ENCODE results near the gene BMI1. TPM values are rescaled to one million over a fixed set of nuclear protein-coding genes. Genes with fewer than 3 reads are reported as not detected.

BMI1 gene
- total RNA-seq, 1 experiment from 2014 or later = 3.4 TPM

DNA sequence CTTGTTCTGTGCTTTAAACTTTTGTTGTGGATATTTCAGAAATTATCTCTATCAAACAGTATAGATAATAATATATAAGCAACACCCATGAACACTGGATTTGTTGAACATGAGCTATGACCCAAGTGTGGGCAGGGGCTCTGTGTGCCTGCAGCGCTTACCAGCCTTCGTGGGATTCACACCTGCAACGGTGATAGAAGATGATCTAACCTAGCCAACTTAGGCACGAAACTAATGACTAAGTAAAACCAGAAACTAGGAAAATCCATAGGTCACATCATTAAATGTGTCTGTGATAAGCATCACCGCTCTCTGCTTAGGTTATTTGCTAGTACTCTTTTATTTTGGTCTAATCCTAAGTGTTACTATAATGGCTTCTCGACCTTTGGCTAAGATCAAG lies 42.4 kb downstream of the BMI1 start (continued):
- TF ChIP-seq TEAD1 (CRISPR knock-in tag; IDR thresholded peaks at IDR 0.05) = no peak
- TF ChIP-seq MXD4 (CRISPR knock-in tag; IDR thresholded peaks at IDR 0.05; ENCODE audit: borderline replicate concordance) = no peak
- no peak for TF ChIP-seq ESRRA (CRISPR knock-in tag; IDR thresholded peaks at IDR 0.05; ENCODE audit: borderline replicate concordance)

DNA sequence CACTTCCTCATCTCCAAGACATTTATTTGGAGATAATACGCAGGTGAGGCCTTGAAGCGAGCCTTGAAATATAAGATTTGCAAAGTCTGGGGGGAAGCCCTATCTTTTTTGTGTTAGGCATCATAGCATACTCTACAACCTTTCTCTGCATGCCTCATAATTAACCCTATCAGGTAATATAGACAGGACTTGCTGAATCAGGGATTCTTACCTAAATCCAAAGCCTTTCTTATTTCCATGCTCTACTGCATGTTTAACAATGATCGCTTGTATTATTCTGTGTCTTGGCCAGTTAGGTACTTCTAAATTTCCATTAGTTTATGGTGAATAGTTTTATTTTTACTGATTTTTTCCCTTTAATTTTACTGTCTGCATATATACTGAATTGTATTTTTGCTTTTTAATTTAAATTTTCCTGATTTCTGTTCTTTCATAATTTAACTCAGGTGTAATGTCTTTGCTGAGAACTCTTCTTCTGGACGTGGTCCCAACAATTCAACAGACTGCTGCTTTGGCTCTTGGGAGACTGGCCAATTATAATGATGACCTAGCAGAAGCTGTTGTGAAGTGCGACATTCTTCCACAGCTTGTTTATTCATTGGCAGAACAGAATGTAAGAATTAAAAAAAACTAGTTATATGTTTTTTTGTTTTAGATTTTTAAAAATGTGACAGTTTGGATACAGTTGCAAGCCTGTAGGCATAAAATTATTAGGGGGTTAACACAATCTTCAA lies 43.7 kb downstream of the BMI1 start:
- H3K4me1 Mint-ChIP-seq = 0 out of 2 replicates have a peak, but pooled peaks cover 3% of the 10 kb centered on the region
- H3K27me3 Mint-ChIP-seq (ENCODE audit: low read depth) = no peaks in the 10 kb centered on the region
- TF ChIP-seq KAT7 (CRISPR knock-in tag; IDR thresholded peaks at IDR 0.05; ENCODE audit: borderline replicate concordance) (no peak), ZNF671 (CRISPR knock-in tag; IDR thresholded peaks at IDR 0.05) (no peak), JAZF1 (CRISPR knock-in tag; IDR thresholded peaks at IDR 0.05) (no peak), FOXJ3 (CRISPR knock-in tag; IDR thresholded peaks at IDR 0.05; ENCODE audit: borderline replicate concordance) (no peak), ZNF423 (CRISPR knock-in tag; IDR thresholded peaks at IDR 0.05) (no peak), ZNF396 (CRISPR knock-in tag; IDR thresholded peaks at IDR 0.05; ENCODE audit: borderline replicate concordance) (no peak), NR2C2 (CRISPR knock-in tag; IDR thresholded peaks at IDR 0.05) (no peak), TEAD4 (CRISPR knock-in tag; IDR thresholded peaks at IDR 0.05) (no peak), EMX1 (CRISPR knock-in tag; IDR thresholded peaks at IDR 0.05) (no peak), ZNF263 (CRISPR knock-in tag; IDR thresholded peaks at IDR 0.05; ENCODE audit: low read depth) (no peak)
- TF ChIP-seq, protein P1, sequence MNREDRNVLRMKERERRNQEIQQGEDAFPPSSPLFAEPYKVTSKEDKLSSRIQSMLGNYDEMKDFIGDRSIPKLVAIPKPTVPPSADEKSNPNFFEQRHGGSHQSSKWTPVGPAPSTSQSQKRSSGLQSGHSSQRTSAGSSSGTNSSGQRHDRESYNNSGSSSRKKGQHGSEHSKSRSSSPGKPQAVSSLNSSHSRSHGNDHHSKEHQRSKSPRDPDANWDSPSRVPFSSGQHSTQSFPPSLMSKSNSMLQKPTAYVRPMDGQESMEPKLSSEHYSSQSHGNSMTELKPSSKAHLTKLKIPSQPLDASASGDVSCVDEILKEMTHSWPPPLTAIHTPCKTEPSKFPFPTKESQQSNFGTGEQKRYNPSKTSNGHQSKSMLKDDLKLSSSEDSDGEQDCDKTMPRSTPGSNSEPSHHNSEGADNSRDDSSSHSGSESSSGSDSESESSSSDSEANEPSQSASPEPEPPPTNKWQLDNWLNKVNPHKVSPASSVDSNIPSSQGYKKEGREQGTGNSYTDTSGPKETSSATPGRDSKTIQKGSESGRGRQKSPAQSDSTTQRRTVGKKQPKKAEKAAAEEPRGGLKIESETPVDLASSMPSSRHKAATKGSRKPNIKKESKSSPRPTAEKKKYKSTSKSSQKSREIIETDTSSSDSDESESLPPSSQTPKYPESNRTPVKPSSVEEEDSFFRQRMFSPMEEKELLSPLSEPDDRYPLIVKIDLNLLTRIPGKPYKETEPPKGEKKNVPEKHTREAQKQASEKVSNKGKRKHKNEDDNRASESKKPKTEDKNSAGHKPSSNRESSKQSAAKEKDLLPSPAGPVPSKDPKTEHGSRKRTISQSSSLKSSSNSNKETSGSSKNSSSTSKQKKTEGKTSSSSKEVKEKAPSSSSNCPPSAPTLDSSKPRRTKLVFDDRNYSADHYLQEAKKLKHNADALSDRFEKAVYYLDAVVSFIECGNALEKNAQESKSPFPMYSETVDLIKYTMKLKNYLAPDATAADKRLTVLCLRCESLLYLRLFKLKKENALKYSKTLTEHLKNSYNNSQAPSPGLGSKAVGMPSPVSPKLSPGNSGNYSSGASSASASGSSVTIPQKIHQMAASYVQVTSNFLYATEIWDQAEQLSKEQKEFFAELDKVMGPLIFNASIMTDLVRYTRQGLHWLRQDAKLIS (CRISPR knock-in tag; IDR thresholded peaks at IDR 0.05; ENCODE audit: borderline replicate concordance) = no peak
- TF ChIP-seq, protein P2, sequence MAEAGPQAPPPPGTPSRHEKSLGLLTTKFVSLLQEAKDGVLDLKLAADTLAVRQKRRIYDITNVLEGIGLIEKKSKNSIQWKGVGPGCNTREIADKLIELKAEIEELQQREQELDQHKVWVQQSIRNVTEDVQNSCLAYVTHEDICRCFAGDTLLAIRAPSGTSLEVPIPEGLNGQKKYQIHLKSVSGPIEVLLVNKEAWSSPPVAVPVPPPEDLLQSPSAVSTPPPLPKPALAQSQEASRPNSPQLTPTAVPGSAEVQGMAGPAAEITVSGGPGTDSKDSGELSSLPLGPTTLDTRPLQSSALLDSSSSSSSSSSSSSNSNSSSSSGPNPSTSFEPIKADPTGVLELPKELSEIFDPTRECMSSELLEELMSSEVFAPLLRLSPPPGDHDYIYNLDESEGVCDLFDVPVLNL (CRISPR knock-in tag; IDR thresholded peaks at IDR 0.05; ENCODE audit: borderline replicate concordance, low read depth) = no peak
- TF ChIP-seq, protein P3, sequence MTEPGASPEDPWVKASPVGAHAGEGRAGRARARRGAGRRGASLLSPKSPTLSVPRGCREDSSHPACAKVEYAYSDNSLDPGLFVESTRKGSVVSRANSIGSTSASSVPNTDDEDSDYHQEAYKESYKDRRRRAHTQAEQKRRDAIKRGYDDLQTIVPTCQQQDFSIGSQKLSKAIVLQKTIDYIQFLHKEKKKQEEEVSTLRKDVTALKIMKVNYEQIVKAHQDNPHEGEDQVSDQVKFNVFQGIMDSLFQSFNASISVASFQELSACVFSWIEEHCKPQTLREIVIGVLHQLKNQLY (CRISPR knock-in tag; IDR thresholded peaks at IDR 0.05) = no peak
- TF ChIP-seq, protein P4, sequence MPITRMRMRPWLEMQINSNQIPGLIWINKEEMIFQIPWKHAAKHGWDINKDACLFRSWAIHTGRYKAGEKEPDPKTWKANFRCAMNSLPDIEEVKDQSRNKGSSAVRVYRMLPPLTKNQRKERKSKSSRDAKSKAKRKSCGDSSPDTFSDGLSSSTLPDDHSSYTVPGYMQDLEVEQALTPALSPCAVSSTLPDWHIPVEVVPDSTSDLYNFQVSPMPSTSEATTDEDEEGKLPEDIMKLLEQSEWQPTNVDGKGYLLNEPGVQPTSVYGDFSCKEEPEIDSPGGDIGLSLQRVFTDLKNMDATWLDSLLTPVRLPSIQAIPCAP (CRISPR knock-in tag; IDR thresholded peaks at IDR 0.05) = no peak
- TF ChIP-seq, protein P5, sequence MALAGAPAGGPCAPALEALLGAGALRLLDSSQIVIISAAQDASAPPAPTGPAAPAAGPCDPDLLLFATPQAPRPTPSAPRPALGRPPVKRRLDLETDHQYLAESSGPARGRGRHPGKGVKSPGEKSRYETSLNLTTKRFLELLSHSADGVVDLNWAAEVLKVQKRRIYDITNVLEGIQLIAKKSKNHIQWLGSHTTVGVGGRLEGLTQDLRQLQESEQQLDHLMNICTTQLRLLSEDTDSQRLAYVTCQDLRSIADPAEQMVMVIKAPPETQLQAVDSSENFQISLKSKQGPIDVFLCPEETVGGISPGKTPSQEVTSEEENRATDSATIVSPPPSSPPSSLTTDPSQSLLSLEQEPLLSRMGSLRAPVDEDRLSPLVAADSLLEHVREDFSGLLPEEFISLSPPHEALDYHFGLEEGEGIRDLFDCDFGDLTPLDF (CRISPR knock-in tag; IDR thresholded peaks at IDR 0.05) = no peak
- TF ChIP-seq, protein P6, sequence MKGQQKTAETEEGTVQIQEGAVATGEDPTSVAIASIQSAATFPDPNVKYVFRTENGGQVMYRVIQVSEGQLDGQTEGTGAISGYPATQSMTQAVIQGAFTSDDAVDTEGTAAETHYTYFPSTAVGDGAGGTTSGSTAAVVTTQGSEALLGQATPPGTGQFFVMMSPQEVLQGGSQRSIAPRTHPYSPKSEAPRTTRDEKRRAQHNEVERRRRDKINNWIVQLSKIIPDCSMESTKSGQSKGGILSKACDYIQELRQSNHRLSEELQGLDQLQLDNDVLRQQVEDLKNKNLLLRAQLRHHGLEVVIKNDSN (CRISPR knock-in tag; IDR thresholded peaks at IDR 0.05) = no peak
- TF ChIP-seq, protein P7, sequence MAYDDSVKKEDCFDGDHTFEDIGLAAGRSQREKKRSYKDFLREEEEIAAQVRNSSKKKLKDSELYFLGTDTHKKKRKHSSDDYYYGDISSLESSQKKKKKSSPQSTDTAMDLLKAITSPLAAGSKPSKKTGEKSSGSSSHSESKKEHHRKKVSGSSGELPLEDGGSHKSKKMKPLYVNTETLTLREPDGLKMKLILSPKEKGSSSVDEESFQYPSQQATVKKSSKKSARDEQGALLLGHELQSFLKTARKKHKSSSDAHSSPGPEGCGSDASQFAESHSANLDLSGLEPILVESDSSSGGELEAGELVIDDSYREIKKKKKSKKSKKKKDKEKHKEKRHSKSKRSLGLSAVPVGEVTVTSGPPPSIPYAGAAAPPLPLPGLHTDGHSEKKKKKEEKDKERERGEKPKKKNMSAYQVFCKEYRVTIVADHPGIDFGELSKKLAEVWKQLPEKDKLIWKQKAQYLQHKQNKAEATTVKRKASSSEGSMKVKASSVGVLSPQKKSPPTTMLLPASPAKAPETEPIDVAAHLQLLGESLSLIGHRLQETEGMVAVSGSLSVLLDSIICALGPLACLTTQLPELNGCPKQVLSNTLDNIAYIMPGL (CRISPR knock-in tag; IDR thresholded peaks at IDR 0.05) = no peak
- TF ChIP-seq, protein P8, sequence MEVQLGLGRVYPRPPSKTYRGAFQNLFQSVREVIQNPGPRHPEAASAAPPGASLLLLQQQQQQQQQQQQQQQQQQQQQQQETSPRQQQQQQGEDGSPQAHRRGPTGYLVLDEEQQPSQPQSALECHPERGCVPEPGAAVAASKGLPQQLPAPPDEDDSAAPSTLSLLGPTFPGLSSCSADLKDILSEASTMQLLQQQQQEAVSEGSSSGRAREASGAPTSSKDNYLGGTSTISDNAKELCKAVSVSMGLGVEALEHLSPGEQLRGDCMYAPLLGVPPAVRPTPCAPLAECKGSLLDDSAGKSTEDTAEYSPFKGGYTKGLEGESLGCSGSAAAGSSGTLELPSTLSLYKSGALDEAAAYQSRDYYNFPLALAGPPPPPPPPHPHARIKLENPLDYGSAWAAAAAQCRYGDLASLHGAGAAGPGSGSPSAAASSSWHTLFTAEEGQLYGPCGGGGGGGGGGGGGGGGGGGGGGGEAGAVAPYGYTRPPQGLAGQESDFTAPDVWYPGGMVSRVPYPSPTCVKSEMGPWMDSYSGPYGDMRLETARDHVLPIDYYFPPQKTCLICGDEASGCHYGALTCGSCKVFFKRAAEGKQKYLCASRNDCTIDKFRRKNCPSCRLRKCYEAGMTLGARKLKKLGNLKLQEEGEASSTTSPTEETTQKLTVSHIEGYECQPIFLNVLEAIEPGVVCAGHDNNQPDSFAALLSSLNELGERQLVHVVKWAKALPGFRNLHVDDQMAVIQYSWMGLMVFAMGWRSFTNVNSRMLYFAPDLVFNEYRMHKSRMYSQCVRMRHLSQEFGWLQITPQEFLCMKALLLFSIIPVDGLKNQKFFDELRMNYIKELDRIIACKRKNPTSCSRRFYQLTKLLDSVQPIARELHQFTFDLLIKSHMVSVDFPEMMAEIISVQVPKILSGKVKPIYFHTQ (CRISPR knock-in tag; IDR thresholded peaks at IDR 0.05) = no peak
- TF ChIP-seq, protein P9, sequence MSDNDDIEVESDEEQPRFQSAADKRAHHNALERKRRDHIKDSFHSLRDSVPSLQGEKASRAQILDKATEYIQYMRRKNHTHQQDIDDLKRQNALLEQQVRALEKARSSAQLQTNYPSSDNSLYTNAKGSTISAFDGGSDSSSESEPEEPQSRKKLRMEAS (CRISPR knock-in tag; IDR thresholded peaks at IDR 0.05) = no peak
- DNase-seq (ENCODE audit: low spot score) = no peak
- ATAC-seq = no peak
- CTCF ChIA-PET = no interaction called here
- no peaks in the 10 kb centered on the region for H3K36me3 Mint-ChIP-seq
- POLR2A ChIA-PET = no interaction called here
- no peaks in the 10 kb centered on the region for H3K9me3 Mint-ChIP-seq
- no peak overlapping the region for H3K27ac Mint-ChIP-seq
- H3K4me3 Mint-ChIP-seq = no peak overlapping the region
